HepG2 (cell line): ENCODE data around the gene CD6. TPM values are rescaled to one million over a fixed set of nuclear protein-coding genes. Genes with fewer than 3 reads are reported as not detected.

ENCODE experiments used
- ATAC-seq: fragments of 200-7000 bp; cut with Tn5 transposase; 3 replicates; pipeline ENCODE4 v1.9.1; 2020; ENCODE audit warnings: mild to moderate bottlenecking, moderate library complexity
- BruUV-seq: library from RNA; stranded (reverse); fragments of 400-500 nt; replicated peaks from 2 replicates; lab custom pipeline; 2021; lab: Mats Ljungman, UMichigan
- CTCF ChIA-PET: fragments of 300-600 bp; formaldehyde crosslinking; extraction: SDS; loops from one replicate; lab custom pipeline; 2021; ENCODE audit warnings: low total read pairs, inconsistent platforms, low intra/inter-chr PET ratio; lab: Yijun Ruan, JAX
- POLR2A ChIA-PET: fragments of 350-600 bp; sonication (Branson Sonifier 250); formaldehyde crosslinking; loops from one replicate; lab custom pipeline; 2020; ENCODE audit warnings: antibody characterized with exemption, inconsistent platforms; lab: Yijun Ruan, JAX
- DNase-seq: peaks from one replicate; pipeline ENCODE4 v3.0.0-alpha.2; 2015; ENCODE audit warnings: low spot score
- FAIRE-seq: peaks from 3 replicates; lab custom pipeline; 2011; peaks lifted over from hg19 to GRCh38; lab: Jason Lieb, UNC
- H2AFZ ChIP-seq: one replicate; pipeline ENCODE4 v1.6.1; 2011; ENCODE audit warnings: low read length, inconsistent platforms
- H3K27ac ChIP-seq: fragments of 300-600 bp; 3 replicates; pipeline ENCODE4 v1.8.0; 2011; ENCODE audit warnings: mixed run types, mild to moderate bottlenecking, mixed read lengths, low read length, inconsistent platforms; ENCODE audit not compliant: insufficient read depth; ENCODE audit errors: extremely low read length
- H3K27me3 ChIP-seq, 2 experiments: fragments of 200-600 bp in 1 of 2; 2 replicates in 1 of 2; 3 replicates in 1 of 2; pipeline versions ENCODE4 v1.6.0 to v1.8.0; 2011; ENCODE audit warnings: low read length in 2 of 2, mild to moderate bottlenecking in 2 of 2, moderate library complexity in 2 of 2, inconsistent platforms in 1 of 2; ENCODE audit not compliant: insufficient read depth in 2 of 2, control insufficient read depth in 1 of 2
- H3K36me3 ChIP-seq, 2 experiments: fragments of 200-600 bp in 1 of 2; replicated peaks in 1 of 2; 2 replicates in 1 of 2; 3 replicates in 1 of 2; pipeline versions ENCODE4 v1.5.1 to v1.8.0; 2011; ENCODE audit warnings: low read length in 2 of 2, inconsistent platforms in 1 of 2; ENCODE audit not compliant: insufficient read depth in 2 of 2, control insufficient read depth in 1 of 2
- H3K4me1 ChIP-seq: 2 replicates; pipeline ENCODE4 v1.5.1; 2012; ENCODE audit warnings: low read length, inconsistent platforms; ENCODE audit not compliant: insufficient read depth
- H3K4me2 ChIP-seq: 2 replicates; pipeline ENCODE4 v1.6.0; 2011; ENCODE audit warnings: low read depth, low read length, inconsistent platforms
- H3K4me3 ChIP-seq, 3 experiments: fragments of 200-600 bp in 1 of 3; sonication (generic), shearing (Covaris generic) in 1 of 3; replicated peaks in 1 of 3; 2 replicates each; pipeline ENCODE4 v1.5.1; 2011 to 2016; ENCODE audit warnings: low read length in 3 of 3, inconsistent platforms in 2 of 3, low read depth in 2 of 3, mild to moderate bottlenecking in 2 of 3, control low read depth in 1 of 3, mixed read lengths in 1 of 3; ENCODE audit not compliant: insufficient read depth in 1 of 3
- H3K79me2 ChIP-seq: one replicate; pipeline ENCODE4 v1.6.1; 2011; ENCODE audit warnings: low read length, inconsistent platforms; ENCODE audit not compliant: insufficient read depth
- H3K9ac ChIP-seq: 2 replicates; pipeline ENCODE4 v1.6.0; 2011; ENCODE audit warnings: mild to moderate bottlenecking, low read depth, low read length, inconsistent platforms; ENCODE audit not compliant: insufficient read depth
- H3K9me3 ChIP-seq: 2 replicates; pipeline ENCODE4 v1.5.1; 2012; ENCODE audit warnings: mild to moderate bottlenecking, low read length
- H4K20me1 ChIP-seq: 2 replicates; pipeline ENCODE4 v1.6.0; 2011; ENCODE audit warnings: inconsistent platforms, mild to moderate bottlenecking, low read length, moderate library complexity; ENCODE audit not compliant: insufficient read depth
- ARHGAP35 ChIP-seq: sonication (generic); formaldehyde crosslinking; IDR thresholded peaks from 2 replicates; pipeline ENCODE4 v1.9.0; 2022; ENCODE audit warnings: mild to moderate bottlenecking, inconsistent platforms, moderate library complexity, missing genetic modification reagents, borderline replicate concordance
- BCL6 ChIP-seq: IDR thresholded peaks from 2 replicates; pipeline ENCODE4 v1.6.1; 2016; ENCODE audit warnings: missing genetic modification reagents, missing compliant biosample characterization
- DRAP1 ChIP-seq: IDR thresholded peaks from 2 replicates; pipeline ENCODE4 v1.6.1; 2016; ENCODE audit warnings: missing genetic modification reagents, missing compliant biosample characterization
- HES4 ChIP-seq: sonication (generic); formaldehyde crosslinking; IDR thresholded peaks from 2 replicates; pipeline ENCODE4 v1.9.0; 2021; ENCODE audit warnings: mild to moderate bottlenecking, missing genetic modification reagents, borderline replicate concordance
- MAX ChIP-seq: IDR thresholded peaks from 2 replicates; pipeline ENCODE4 v1.6.1; 2012; ENCODE audit warnings: inconsistent platforms
- NR1H2 ChIP-seq: sonication (generic); formaldehyde crosslinking; IDR thresholded peaks from 2 replicates; pipeline ENCODE4 v1.8.1; 2022; ENCODE audit warnings: low read depth, missing genetic modification reagents, borderline replicate concordance
- SIN3B ChIP-seq: fragments of 150-350 bp; IDR thresholded peaks from 2 replicates; pipeline ENCODE4 v1.6.1; 2014; ENCODE audit warnings: low read length
- U2AF2 ChIP-seq: fragments of 200-400 bp; formaldehyde crosslinking; IDR thresholded peaks from 2 replicates; pipeline ENCODE4 v1.6.1; 2017; ENCODE audit warnings: low read depth, mild to moderate bottlenecking, low read length
- ZMAT5 ChIP-seq: sonication (generic); formaldehyde crosslinking; IDR thresholded peaks from 2 replicates; pipeline ENCODE4 v1.5.0; 2020; ENCODE audit warnings: mild to moderate bottlenecking, low read depth, missing genetic modification reagents, borderline replicate concordance
- ZNF343 ChIP-seq: sonication (generic); formaldehyde crosslinking; IDR thresholded peaks from 2 replicates; pipeline ENCODE4 v1.4.0; 2020; ENCODE audit warnings: mild to moderate bottlenecking, missing genetic modification reagents
- ZNF660 ChIP-seq: sonication (generic); formaldehyde crosslinking; IDR thresholded peaks from 2 replicates; pipeline ENCODE4 v1.5.1; 2020; ENCODE audit warnings: mild to moderate bottlenecking, low read depth, missing genetic modification reagents, borderline replicate concordance
- ZNF772 ChIP-seq: sonication (generic); formaldehyde crosslinking; IDR thresholded peaks from 2 replicates; pipeline ENCODE4 v1.5.0; 2020; ENCODE audit warnings: mild to moderate bottlenecking, missing genetic modification reagents
- ZUFSP ChIP-seq: sonication (generic); formaldehyde crosslinking; IDR thresholded peaks from 2 replicates; pipeline ENCODE4 v1.9.0; 2021; ENCODE audit warnings: missing genetic modification reagents, mild to moderate bottlenecking, borderline replicate concordance
- WGBS: methylation state at CpG from one replicate; pipeline ENCODE4 v1.1.6; 2017; ENCODE audit warnings: low lambda C conversion rate; 5-methylcytosine and 5-hydroxymethylcytosine counted together
- in situ Hi-C: cut with HindIII; loops from 2 replicates; pipeline ENCODE4 v1.10.0; 2017; ENCODE audit warnings: low pct_unique_long_range_greater_than_20kb; ENCODE audit not compliant: extremely low pct_ligation_motif_present
- intact Hi-C: fragments of 100-400 bp; cut with micrococcal nuclease; formaldehyde crosslinking; loops from one replicate; pipeline ENCODE4 v1.10.0; 2022; ENCODE audit not compliant: unreplicated experiment
- polyA plus RNA-seq, 8 experiments: library from polyadenylated mRNA; depleted of rRNA in 3 of 8; stranded (reverse) in 7 of 8; unstranded in 1 of 8; fragments of >200 nt; fragmentation: Illumina TruSeq in 4 of 8; extraction: Trizol in 4 of 8; gene quantifications; 2 replicates each; pipeline versions ENCODE4 v1.2.1 to v1.2.3, GENCODE V29; 2011 to 2016; ENCODE audit warnings: low read depth in 4 of 8, missing spikeins in 1 of 8, mixed read lengths in 1 of 8; ENCODE audit not compliant: insufficient read depth in 1 of 8
- total RNA-seq, 5 experiments: library from RNA; depleted of rRNA; stranded (reverse); fragments of >200 nt; fragmentation: Illumina TruSeq; extraction: Trizol; gene quantifications; 2 replicates each; pipeline ENCODE4 v1.2.3, GENCODE V29; 2016; ENCODE audit warnings: low read depth in 1 of 5

The CD6 gene
- total and polyA plus RNA-seq, 2 of the 13 experiments (the other 11 are each of a cell fraction or from before 2014, with no cell fraction given), result not detected

GRCh38 chr11:60941371-60942119 is 29.9 kb upstream of the CD6 start:
- in situ Hi-C loops, result no loop called here
- POLR2A ChIA-PET, result no interaction called here
- peaks cover 0 to 2% of the 10 kb centered on the region in 2 experiments; a peak in 2 of 5 replicates for H3K27me3 ChIP-seq
- H3K4me3 ChIP-seq, result no peak overlapping the region
- H3K79me2 ChIP-seq, result no peaks in the 10 kb centered on the region
- H3K4me1 ChIP-seq, result no peaks in the 10 kb centered on the region
- 60% methylated on average over 5 of the region's 6 CpGs for WGBS
- no peak overlapping the region for H3K27ac ChIP-seq
- no TSS peak for BruUV-seq
- CTCF ChIA-PET, result no interaction called here
- no peak for FAIRE-seq
- ATAC-seq, result no peak
- DNase-seq, result no peak
- no peak overlapping the region for H2AFZ ChIP-seq
- H3K36me3 ChIP-seq, result no peaks in the 10 kb centered on the region
- H3K9me3 ChIP-seq, result no peaks in the 10 kb centered on the region
- no peaks in the 10 kb centered on the region for H4K20me1 ChIP-seq
- TF ChIP-seq NR1H2 (CRISPR knock-in tag), result no peak
- no peak for TF ChIP-seq ZNF772
- no peak for TF ChIP-seq ZNF660 (CRISPR knock-in tag)
- no peak for TF ChIP-seq SIN3B
- TF ChIP-seq DRAP1 (CRISPR knock-in tag), result no peak
- TF ChIP-seq ARHGAP35 (CRISPR knock-in tag), result no peak
- no peak for TF ChIP-seq ZMAT5 (CRISPR knock-in tag)
- TF ChIP-seq BCL6 (CRISPR knock-in tag), result no peak
- no peak for TF ChIP-seq U2AF2
- no peak for TF ChIP-seq ZUFSP
- no peak for TF ChIP-seq ZNF343 (CRISPR knock-in tag)
- no peak for TF ChIP-seq HES4 (CRISPR knock-in tag)
- TF ChIP-seq MAX, result no peak
- TF ChIP-seq, all 625 proteins: peak for 0
- no peak overlapping the region for H3K9ac ChIP-seq
- intact Hi-C loops, result no loop called here
- no peak overlapping the region for H3K4me2 ChIP-seq
